HG03520 (cell line): ENCODE data around the gene CYP2C19.
"Not testable (repeated sequence)": the region's sequence is repeated elsewhere in the genome, so short reads cannot be mapped to it uniquely, and the experiment has no call there.

Experiments used
- ATAC-seq: cut with Tn5 transposase; IDR thresholded peaks from one replicate; pipeline ENCODE4 v1.9.1; 2021; ENCODE audit warnings: mild to moderate bottlenecking, moderate library complexity; ENCODE audit not compliant: unreplicated experiment

CYP2C19 gene

DNA sequence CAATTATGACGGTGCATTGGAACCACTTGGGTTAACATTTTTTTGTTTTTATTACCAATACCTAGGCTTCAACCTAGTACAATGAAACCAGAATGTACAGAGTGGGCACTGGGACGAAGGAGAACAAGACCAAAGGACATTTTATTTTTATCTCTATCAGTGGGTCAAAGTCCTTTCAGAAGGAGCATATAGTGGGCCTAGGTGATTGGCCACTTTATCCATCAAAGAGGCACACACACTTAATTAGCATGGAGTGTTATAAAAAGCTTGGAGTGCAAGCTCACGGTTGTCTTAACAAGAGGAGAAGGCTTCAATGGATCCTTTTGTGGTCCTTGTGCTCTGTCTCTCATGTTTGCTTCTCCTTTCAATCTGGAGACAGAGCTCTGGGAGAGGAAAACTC, at the start of gene CYP2C19:
CYP2C19 (plus strand) TSS at position 289 of the 400 bp plus-strand sequence; CDS start at position 314, 25 bp downstream.
- ATAC-seq: no peak

DNA sequence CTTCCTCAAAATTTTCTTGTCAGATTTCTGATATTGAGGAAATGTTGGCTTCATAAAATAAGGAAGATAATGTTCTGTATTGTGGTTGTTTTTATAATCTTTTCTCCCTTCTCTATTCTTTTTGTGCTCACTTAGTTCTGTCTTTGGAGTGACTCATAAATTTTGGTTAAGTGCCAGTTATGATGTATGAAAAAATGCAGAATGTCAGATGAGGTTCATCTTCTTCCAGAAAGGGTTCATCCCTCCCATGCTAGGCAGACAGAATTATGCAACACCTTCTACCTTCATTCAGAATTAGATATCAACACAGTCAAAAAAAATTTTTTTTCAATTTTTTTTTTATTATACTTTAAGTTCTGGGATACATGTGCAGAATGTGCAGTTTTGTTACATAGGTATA, 36.6 kb upstream of the CYP2C19 start:
- ATAC-seq: no peak

DNA sequence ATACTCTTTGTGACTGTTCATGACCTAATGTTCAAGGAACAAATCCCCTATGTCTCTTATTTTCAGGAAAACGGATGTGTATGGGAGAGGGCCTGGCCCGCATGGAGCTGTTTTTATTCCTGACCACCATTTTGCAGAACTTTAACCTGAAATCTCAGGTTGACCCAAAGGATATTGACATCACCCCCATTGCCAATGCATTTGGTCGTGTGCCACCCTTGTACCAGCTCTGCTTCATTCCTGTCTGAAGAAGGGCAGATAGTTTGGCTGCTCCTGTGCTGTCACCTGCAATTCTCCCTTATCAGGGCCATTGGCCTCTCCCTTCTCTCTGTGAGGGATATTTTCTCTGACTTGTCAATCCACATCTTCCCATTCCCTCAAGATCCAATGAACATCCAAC, 27.3 kb upstream of the CYP2C19 start:
- ATAC-seq: no peak

DNA sequence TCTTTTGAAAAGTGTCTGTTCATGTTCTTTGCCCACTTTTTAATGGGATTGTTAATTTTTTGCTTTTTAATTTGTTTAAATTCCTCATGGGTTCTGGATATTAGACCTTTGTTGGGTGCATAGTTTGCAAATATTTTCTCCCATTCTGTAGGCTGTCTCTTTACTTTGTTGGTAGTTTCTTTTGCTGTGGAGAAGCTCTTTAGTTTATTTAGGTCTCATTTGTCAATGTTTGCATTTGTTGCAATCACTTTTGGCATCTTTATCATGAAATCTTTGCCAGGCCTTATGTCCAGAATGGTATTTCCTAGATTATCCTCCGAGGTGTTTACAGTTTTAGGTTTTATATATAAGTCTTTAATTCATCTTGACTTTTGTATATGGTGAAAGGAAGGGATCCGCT, 23.9 kb upstream of the CYP2C19 start:
- ATAC-seq: no peak

DNA sequence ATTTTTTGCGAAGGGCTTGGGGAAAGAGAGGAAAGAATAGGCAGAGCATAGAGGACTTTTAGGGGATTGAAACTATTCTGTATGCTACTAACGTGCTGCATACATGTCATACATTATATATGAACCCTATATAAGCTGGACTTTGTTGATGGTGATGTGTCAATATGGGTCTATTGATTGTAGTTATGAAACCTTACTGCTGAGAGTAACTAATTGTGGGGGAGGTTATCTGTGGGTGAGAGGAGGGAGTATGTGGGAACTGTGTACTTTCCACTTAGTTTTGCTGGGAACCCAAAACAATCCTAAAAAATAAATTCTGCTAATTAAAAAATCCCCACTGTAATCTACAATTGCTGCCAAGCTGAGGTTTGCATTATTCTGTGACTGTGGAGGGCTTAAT, 15.3 kb upstream of the CYP2C19 start:
- no peak for ATAC-seq

DNA sequence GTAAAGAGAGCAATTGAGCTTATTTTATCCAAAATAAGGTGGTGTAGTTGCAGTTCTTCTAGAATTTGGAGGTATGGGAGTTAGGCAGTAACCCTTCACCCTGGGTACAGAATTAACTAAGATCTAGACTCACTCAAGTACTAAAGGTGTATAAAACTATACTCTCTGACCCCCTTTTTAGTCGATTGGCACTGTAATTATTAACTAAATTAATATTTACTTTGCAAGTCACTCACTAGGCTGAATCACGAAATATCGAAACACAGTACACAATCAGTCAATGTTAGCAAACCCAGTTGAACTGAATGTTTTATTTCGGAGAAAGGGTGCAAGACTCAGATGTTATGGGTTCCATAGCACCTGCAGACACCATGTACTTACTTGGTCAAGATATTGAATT, 14.6 kb upstream of the CYP2C19 start:
- no peak for ATAC-seq

DNA sequence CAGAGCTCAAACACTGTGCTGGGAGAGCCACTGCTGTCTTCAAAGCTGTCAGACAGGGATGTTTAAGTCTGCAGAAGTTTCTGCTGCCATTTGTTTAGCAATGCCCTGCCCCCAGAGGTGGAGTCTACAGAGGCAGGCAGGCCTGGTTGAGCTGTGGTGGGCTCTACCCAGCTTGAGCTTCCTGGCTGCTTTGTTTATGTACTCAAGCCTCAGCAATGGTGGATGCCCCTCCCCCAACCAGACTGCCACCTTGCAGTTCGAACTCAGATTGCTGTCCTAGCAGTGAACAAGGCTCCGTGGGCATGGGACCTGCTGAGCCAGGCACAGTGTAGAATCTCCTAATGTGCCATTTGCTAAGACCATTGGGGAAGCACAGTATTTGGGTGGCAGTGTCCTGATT, 4.6 kb upstream of the CYP2C19 start:
- ATAC-seq: no peak

DNA sequence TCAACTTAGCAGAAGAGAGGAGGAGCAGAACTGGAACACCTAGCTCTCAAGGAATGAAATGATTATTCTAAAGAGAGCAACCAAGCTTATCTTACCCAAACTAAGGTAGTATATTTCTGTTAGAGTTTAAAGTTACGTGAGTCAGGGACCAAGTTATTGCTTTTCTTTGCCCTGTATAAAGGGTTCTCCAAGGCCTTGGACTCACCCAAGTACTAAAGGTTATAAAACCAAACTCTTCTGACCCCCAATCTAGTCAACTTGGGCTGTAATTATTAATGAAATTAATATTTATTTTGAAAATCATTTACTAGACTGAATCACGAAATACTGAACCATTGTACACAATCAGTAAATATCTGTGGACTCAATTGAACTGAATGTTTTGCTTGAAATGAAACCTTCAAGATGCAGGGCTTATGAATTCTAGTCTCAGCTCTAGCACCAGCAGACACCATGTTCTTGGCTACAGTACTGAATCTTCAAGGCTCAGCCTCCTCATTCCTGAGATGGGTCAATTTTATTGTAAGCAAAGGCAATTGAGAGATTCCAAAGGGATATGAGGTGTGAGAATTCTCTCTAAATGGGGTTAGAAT, 1.8 kb upstream of the CYP2C19 start:
- ATAC-seq: no peak

DNA sequence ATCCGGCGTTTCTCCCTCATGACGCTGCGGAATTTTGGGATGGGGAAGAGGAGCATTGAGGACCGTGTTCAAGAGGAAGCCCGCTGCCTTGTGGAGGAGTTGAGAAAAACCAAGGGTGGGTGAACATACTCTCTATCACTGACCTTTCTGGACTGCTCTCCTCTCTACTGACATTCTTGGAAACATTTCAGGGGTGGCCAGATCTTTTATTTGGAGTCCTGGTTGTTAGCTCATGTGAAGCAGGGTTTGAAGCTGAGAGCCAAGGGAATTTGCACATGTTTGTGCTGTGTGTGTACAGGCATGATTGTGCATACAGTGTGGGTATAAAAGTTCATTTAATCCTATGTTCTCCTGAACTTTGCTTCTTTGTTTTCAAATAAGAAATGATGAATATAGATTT, 12.9 kb downstream of the CYP2C19 start:
- not testable (repeated sequence) for ATAC-seq

DNA sequence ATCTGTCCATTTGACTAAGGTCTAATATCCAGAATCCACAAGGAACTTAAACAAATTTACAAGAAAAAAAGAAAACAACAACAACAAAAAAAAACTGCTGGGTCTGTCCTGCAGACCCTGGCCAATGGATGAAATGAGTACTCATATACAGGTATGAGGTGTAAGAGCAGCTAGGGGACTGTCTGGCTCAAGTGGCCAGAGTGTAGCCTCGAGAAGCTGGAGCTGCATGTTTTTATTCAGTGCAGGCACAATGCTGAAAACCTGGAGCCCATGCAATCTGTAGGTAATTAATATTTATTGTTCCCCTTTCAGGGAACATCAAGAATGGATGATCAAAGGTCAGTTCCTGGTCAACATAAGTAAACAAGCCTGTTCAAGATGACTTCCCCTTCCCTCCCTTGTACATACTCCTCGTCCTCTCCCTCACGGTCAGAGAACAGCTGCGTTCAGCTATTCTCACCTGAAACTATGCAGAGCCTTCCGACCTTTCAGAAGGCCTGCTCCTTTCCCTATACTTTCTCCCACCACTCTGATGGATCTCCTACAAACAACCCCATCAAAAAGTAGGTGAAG, 15.5 kb downstream of the CYP2C19 start:
- ATAC-seq: no peak

DNA sequence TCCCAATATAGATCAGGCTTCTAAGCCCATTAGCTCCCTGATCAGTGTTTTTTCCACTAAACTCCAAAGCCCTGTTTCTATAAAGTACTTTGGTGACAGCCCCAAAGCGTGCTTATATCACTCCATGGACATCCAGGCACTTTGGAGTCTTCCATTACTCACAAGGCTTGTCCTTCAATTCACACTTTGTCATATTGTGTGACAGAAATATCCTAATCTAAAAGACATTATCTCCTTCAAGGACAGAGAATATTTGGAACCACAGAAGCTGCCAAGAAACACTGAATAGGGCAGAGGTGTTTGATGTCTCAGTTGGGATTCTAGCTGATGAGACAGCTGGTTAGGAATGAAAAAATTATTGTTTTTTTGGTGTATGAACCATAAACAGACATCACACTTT, 18.4 kb downstream of the CYP2C19 start:
- no peak for ATAC-seq

DNA sequence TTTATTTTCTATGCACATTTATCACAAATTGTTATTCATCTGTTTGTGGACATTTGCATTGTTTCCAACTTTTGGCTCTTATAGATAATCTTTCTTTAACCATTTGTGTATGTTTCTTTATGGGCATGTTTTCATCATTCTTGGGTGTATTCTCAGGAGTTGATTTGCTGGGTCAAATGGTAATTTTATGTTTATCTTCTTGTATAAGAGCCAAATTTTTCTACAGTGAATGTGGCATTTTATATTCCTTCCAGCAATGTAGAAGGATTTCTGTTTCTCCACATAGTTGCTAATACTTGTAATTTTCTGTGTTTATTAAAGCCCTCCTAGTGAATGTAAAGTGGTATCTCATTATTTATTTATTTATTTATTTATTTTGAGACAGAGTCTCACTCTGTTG, 21.8 kb downstream of the CYP2C19 start:
- ATAC-seq: no peak

DNA sequence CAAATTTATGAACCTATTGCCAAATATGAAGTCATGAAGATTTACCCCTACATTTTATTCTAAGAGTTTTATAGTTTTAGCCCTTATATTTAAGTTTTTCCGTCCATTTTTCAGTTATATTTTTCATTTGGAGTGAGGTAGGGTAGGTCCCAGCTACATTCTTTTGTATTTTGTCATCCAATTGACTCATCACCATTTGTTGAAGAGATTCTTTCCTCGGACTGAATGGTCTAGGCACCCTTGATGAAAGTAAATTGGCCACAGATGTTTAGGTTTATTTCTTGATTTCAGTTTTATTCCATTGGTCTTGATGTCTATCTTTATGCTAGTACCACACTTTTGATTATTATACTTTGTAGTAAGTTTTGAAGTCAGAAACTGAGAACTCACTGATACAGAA, 22.7 kb downstream of the CYP2C19 start:
- no peak for ATAC-seq

DNA sequence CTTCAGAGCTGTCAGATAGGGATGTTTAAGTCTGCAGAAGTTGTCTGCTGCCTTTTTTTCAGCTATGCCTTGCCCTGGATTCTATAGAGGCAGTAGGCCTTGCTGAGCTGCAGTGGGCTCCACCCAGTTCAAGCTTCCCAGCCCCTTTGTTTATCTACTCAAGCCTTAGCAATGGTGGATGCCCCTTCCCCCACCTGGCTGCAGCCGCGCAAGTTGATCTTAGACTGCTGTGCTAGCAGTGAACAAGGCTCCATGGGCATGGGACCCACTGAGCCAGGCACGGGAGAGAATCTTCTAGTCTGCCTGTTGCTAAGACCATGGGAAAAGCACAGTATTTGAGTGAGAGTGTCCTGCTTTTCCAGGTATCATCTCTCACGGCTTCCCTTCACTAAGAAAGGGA, 38.1 kb downstream of the CYP2C19 start:
- ATAC-seq: not testable (repeated sequence)

DNA sequence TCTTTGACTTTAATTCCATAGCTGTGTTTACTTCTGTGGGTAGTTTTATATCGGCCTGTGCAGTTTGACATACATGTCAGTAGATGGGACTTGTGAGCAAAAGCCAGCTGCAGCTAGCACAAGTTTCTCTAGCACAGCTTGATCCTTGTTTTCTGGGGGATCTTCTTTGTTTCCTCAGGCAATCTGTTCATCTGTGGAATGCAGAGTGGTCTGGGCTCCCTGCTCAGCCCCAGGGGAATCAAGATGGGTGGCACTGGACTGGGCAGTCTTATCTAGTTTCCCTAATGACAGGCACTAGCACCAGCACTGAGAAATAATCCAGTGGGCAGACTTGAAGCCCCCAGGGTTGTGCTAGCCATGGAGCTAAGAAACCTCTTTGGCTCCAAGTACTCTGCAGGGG, 40.8 kb downstream of the CYP2C19 start:
- no peak for ATAC-seq

DNA sequence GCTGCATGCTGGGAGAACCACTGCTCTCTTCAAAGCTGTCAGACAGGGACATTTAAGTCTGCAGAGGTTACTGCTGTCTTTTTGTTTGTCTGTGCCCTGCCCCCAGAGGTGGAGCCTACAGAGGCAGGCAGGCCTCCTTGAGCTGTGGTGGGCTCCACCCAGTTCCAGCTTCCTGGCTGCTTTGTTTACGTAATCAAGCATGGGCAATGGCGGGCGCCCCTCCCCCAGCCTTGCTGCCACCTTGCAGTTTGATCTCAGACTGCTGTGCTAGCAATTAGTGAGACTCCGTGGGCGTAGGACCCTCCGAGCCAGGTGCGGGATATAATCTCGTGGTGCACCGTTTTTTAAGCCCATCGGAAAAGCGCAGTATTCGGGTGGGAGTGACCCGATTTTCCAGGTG, 67.5 kb downstream of the CYP2C19 start:
- ATAC-seq: not testable (repeated sequence)

DNA sequence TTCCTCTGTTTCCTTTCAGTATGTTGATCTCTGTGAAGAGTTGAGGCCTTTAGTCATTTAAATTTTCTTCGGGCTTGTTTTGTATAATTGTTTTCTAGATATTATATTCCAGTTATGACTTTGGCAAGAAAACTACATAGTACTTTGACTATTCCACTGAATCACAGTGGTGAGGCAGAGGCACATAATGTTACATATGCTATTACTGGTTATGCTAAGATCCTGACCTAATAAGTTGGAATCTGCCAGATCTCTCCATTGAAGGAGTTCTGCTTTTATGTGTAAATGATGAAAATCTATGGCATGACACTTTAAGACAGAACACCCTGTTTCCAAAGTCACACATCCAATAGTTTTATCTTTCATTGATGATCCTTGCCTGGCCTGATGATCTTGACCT, 83.7 kb downstream of the CYP2C19 start:
- no peak for ATAC-seq

DNA sequence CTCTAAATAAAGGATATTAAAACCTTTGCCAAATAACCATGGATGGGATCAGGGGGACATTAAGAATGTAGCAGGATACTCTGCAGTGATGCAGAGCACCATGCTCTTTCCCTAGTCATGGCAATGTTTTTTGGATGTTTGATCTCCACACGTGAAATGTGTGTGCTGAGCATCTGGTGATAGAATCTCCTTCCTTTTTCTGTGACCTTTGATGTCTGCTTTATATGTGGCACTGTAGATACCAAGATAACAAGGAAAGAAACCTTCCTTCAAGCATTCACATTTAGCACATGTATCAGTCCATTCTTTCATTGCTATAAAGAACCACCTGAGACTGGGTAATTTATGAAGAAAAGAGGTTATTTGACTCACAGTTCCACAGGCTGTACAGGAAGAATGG, 88.3 kb downstream of the CYP2C19 start:
- ATAC-seq: no peak

DNA sequence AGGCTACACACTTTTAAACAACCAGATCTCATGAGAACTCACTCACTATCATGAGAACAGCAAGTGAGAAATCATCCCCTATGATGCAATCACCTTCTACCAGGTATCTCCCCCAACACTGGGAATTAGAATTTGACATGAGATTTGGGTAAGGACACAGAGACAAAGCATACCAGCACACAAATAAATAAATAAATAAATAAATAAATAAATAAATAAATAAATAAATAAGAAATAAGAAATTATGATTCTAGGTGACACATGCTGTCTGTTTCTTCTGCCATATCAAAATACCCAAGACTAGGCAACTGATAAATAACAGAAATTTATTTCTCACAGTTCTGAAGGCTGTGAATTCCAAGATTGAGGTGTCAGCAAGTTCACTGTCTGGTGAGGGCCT, 88.8 kb downstream of the CYP2C19 start:
- ATAC-seq: no peak

DNA sequence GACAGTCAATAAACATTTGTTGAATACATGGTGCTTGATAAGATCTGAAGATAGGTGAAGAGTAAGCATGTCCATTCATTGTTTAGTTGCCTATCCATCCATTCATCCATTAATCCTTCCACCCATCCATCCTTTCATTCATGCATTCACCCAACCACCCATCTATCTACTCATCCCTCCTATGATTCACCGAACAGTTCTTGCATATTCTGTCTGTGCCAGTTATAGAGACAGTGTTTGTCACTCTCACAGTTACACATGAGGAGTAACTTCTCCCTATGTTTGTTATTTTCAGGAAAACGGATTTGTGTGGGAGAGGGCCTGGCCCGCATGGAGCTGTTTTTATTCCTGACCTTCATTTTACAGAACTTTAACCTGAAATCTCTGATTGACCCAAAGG, 90.0 kb downstream of the CYP2C19 start:
- ATAC-seq: no peak

DNA sequence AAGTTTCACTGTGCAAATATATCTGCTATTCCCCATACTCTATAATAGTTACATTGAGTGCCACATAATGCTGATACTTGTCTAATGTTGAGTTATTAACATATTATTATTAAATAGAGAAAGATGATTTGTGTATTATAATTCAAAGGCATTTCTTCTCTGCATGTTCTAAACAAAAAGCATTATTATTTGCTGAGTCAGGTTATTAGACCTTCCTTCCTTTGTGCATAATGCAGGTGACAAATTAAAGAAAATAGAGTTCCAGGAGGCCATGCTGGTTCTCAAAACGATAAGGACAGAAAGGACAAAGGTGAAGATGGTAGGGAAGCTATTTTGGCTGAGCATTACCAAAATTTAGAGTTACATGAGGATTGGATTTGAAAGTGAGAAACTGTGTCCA, 90.6 kb downstream of the CYP2C19 start:
- ATAC-seq: no peak

DNA sequence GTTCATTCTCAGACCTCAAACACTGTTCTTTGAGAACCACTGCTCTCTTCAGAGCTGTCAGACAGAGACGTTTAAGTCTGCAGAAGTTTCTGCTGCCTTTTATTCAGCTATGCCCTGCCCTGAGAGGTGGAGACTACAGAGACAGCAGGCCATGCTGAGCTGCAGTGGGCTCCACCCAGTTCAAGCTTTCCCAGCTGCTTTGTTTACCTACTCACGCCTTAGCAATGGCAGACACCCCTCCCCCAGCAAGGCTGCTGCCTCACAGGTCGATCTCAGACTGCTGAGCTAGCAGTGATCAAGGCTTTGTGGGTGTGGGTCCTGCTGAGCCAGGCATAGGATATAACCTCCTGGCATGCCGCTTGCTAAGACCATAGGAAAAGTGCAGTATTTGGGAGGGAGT, 95.5 kb downstream of the CYP2C19 start:
- ATAC-seq: no peak

DNA sequence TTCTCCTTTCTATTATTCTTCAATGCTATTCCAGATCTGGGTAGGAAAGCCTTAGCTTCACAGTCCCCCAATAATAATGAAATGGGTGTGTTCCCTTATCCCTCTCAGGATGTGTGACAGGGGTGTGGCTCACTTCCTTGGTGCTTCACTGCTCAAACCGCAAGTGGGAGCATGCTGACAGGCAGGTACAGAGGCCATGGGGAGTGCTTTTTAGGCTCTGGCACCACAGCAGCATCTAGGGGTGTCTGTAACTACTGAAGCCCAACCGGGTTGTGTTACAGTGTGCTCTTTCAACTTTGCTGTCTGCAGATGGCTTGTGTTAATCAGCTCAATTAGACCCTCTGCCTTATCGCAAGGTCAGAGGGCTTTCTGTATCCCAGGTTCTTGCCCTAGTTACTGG, 96.6 kb downstream of the CYP2C19 start:
- no peak for ATAC-seq
